Left ventricle myocardium superior (tissue), 1 donor: ENCODE measurements around the gene MAPT. TPM values are rescaled to one million over a fixed set of nuclear protein-coding genes. Genes with fewer than 3 reads are reported as not detected.
"Not testable (repeated sequence)": the region's sequence is repeated elsewhere in the genome, so short reads cannot be mapped to it uniquely, and the experiment has no call there.

Source experiments
- ATAC-seq: fragments of 200-7000 bp; cut with Tn5 transposase; one replicate; pipeline ENCODE4 v1.9.1; 2020; ENCODE audit warnings: mild to moderate bottlenecking, moderate library complexity
- DNase-seq: peaks from one replicate; pipeline ENCODE4 v3.0.0-alpha.2; 2020
- intact Hi-C: fragments of 100-400 bp; cut with micrococcal nuclease; formaldehyde crosslinking; loops from one replicate; pipeline ENCODE4 v1.11.0; 2022
- total RNA-seq: library from RNA; stranded (reverse); fragmentation: NEBNext Ultra II Directional; extraction: Animal tissue kit (Norgen Biotek cat#: 25700); gene quantifications from one replicate; pipeline ENCODE4 v1.2.1, GENCODE V29; 2021
- donor health status: DM: no; HTN: yes; CAD: no; lungs with severe emphysema.

MAPT gene
- total RNA-seq, 1 donor from 2014 or later, result 42.2 TPM

- DNase-seq (peak; percentile 33), ATAC-seq (peak; percentile 44)
Observed at GRCh38 chr17:45940826-45941225, 46.5 kb downstream of the MAPT start.

DNA sequence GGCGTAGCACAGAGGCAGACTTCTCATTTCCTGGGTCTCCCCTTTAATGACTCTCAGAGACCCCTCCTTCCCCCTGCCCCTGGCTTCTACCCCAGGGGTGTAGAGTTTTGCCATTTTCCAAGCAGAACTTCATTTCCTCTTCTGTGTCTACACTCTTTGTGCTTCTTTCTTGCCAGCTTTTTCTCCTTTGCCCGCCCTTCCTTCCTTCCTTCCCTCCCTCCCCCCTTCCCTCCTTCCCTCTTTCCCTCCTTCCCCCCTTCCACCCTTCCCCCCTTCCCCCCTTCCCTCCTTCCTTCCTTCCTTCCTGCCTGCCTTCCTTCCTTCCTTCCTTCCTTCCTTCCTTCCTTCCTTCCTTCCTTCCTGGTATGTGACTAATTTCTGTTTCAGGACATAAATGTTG lies 47.0 kb downstream of the MAPT start:
- DNase-seq (no peak), ATAC-seq (no peak)
- intact Hi-C loops, result loop anchor here (10.0 kb wide), 1 partner anchor 47 kb away; the partner anchor contains the start of gene MAPT

More at GRCh38 chr17:45940826-45941225, 46.5 kb downstream of the MAPT start:
- intact Hi-C loops, result loop anchor here (10.0 kb wide), 1 partner anchor 46 kb away; the partner anchor contains the start of gene MAPT

GRCh38 chr17:45942284-45942683 lies 47.9 kb downstream of the MAPT start:
- ATAC-seq, result peak; percentile 97
- DNase-seq, result peak; percentile 87
- intact Hi-C loops, result loop anchor here (10.0 kb wide), 1 partner anchor 47 kb away; the partner anchor contains the start of gene MAPT

DNA sequence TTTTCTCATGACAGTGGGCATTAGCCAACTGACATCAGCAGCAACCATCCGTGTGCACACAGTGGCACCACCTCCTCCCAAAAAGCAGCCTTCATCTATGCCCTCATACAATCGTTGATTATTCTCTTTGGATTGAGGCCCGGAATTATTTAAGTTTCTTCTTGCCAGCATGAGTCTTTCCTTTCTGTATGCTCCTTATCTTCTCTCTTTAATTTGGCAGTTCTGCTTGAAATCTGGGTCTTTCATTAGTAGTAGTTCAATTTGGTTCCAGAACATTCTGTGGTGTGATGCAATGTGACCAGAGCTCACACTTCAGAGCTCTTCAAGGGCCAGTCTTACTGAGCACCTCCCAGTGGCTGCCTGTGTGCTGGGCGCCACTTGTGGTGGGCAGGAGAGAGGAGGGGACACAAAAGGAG lies 52.5 kb downstream of the MAPT start:
- DNase-seq, result no peak
- intact Hi-C loops, result loop anchor here (10.0 kb wide), 1 partner anchor 52 kb away; the partner anchor contains the start of gene MAPT
- ATAC-seq, result no peak

- DNase-seq (no peak), ATAC-seq (peak; percentile 13)
- intact Hi-C loops, result loop anchor here (10.0 kb wide), 1 partner anchor 54 kb away; the partner anchor contains the start of gene MAPT
Observed at GRCh38 chr17:45948498-45948880, 54.1 kb downstream of the MAPT start.

GRCh38 chr17:45948881-45949624 lies 54.7 kb downstream of the MAPT start:
- peak; percentile 88 for DNase-seq
- intact Hi-C loops, result loop anchor here (10.0 kb wide), 1 partner anchor 54 kb away; the partner anchor contains the start of gene MAPT
- ATAC-seq, result peak; percentile 95

DNA sequence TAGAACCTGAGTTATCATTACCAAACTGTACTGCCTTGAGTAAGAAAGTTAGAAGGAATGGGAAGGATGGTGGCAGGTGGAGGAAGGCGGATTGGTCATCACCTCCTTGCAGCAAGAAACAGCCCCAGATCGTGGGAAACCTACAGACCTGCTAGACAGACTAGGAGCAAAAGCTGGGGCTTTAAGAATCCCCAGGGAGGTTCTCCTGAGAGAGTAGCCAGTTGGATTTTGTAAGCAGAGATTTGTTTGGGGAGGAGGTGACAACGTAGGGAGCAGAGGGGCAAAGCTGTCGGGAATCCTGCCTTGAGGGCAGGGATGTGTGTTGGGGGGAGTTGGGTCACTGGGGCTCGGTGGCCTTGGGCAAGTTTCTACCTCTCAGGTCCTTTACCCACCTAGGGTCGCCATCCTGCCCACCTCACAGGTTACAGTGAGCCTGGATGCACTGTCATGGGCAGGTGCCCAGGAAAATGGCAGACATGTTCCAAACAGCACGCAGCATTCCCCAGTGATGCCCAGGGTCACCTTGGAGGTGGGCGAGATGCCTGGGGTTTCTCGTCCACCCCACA lies 55.5 kb downstream of the MAPT start:
- DNase-seq (no peak), ATAC-seq (no peak)
- intact Hi-C loops, result loop anchor here (10.0 kb wide), 1 partner anchor 55 kb away; the partner anchor contains the start of gene MAPT

DNA sequence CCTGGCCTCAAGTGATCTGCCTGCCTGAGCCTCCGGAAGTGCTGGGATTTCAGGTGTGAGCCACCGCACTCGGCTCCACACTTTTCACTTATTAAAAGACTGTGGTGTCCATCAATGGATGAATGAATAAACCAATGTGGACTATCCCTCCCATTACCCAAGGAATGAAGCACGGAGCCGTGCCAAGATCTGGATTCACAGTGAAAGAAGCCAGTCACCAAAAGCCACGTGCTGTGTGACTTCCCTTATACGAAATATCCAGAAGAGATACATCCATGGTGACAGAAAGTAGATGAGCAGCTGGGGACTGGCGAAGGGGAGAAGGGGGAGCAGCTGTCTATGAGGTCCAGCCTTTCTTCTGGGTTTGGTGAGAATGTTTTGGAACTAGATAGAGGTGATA lies 56.5 kb downstream of the MAPT start:
- no peak for DNase-seq
- ATAC-seq, result no peak
- intact Hi-C loops, result no loop called here

- ATAC-seq (no peak), DNase-seq (no peak)
- intact Hi-C loops, result no loop called here
Observed at GRCh38 chr17:45951403-45951802, 57.0 kb downstream of the MAPT start.

DNA sequence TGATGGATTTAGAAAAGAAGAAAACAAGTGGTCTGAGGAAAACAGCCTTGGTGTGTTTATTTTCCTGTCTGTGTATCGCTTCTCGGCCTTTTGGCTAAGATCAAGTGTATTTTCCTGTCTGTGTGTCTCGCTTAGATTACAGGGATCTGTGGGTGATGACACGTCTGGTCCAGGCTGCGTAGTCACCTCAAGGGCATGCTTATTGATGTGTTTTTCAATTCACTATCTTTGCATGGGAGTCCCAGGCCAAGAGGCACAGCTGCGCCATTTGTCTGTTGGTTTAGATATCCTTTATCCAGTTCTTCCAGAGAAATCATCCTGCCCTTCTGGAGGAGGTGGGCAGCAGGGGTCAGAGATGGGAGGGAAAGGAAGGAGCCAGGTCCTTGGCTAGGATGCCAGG lies 57.6 kb downstream of the MAPT start:
- intact Hi-C loops, result no loop called here
- no peak for ATAC-seq
- DNase-seq, result no peak

GRCh38 chr17:45952814-45953320 lies 58.5 kb downstream of the MAPT start:
- ATAC-seq (no peak), DNase-seq (no peak)
- intact Hi-C loops, result no loop called here

- no peak for ATAC-seq
Observed at GRCh38 chr17:45953561-45953960, 59.2 kb downstream of the MAPT start.

GRCh38 chr17:45954914-45955313 lies 60.6 kb downstream of the MAPT start:
- ATAC-seq, result no peak
- intact Hi-C loops, result no loop called here

More at GRCh38 chr17:45953561-45953960, 59.2 kb downstream of the MAPT start:
- DNase-seq, result no peak
- intact Hi-C loops, result no loop called here

DNA sequence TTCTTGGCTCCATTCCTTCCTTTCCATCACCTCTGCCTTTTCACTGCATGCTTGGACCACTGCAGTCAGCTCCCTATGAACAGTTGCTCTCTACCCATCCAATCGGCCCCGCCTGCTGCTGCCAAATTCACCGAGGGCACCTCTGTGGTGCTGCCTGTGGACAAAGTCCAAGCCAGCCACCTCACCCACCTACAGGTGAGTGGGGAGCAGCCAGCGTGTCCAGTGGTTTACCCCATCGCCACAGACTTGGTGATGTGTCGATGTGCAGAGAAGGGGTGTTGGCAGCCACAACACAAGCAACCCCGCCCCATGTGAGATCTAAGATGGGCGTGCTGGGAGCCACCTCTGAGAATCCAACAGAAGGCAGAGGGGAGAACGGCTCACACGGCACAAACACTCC lies 61.0 kb downstream of the MAPT start:
- ATAC-seq, result no peak

More at GRCh38 chr17:45954914-45955313, 60.6 kb downstream of the MAPT start:
- no peak for DNase-seq

DNA sequence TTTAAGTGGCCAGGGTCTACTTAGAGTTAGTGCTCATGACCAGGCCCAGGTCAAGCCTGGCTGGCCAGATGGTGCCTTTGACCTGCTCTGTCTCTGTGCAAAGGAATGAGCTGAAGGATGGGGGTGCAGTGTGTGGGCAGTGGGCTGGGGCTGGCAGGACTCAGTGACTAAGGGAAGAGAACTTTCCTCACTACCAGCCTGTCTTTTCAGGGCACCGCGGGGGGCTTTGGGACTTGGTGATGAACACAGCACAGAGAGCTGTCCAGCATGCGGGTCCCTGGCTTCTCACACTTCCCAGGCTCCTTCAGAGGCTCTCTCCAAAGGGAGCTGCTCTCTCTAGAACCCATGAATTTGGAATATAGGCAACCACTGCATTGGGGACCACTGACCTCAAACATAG lies 61.7 kb downstream of the MAPT start:
- DNase-seq (no peak), ATAC-seq (no peak)
- intact Hi-C loops, result no loop called here

More for the DNA sequence above, 61.0 kb downstream of the MAPT start:
- intact Hi-C loops, result no loop called here
- DNase-seq, result no peak

DNA sequence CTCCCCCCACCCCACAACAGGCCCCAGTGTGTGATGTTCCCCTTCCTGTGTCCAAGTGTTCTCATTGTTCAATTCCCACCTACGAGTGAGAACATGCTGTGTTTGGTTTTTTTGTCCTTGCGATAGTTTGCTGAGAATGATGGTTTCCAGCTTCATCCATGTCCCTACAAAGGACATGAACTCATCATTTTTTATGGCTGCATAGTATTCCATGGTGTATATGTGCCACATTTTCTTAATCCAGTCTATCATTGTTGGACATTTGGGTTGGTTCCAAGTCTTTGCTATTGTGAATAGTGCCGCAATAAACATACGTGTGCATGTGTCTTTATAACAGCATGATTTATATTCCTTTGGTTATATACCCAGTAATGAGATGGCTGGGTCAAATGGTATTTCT lies 62.4 kb downstream of the MAPT start:
- intact Hi-C loops, result not testable (repeated sequence)

GRCh38 chr17:45958307-45958706 lies 64.0 kb downstream of the MAPT start:
- no peak for ATAC-seq
- intact Hi-C loops, result no loop called here
- no peak for DNase-seq

More for the DNA sequence above, 62.4 kb downstream of the MAPT start:
- ATAC-seq, DNase-seq: not testable (repeated sequence)

DNA sequence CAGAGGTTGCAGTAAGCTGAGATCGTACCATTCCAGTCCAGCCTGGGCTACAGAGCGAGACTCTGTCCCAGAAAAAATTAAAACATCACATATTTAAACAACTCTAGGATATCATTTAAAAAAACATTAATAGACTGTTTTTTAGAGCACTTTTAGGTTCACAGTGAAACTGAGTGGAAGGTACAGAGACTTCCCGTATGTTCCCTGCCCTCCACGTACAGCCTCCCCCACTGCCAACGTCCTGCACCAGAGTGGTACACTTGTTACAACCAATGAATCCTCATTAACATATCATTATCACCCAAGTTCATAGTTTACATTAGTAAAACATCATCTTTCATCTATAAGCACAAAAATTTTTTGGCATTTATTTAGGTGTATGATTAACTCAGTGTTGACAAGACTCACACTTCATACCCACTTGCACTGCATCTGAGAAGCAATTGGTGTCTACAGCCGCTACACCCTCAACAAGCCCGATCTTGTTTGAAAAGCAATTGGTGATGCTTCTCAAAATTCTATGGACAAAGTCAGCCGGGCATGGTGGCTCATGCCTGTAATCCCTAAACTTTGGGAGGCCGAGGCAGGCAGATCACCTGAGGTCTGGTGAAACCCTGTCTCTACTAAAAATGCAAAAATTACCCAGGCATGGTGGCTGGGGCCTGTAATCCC lies 64.8 kb downstream of the MAPT start:
- DNase-seq, result no peak
- ATAC-seq, result no peak
- intact Hi-C loops, result no loop called here

DNA sequence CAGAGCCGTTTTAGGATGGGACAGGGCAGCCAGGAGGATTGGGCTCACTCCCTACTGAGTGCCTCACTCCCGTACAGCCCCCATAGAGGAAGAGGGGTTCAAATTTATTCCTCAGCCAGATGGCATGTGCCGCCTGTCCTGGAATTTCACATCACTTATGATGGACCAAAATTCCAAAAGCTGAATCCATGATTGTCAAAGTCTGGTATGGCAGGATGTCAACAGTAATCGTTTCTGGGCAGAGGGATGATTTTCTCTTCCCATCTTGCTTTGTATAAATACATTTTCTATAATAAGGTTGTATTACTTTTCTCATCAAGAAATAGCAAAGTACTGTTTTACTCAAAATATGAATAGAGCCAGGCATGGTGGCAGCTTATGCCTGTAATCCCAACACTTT lies 66.0 kb downstream of the MAPT start:
- intact Hi-C loops, result no loop called here
- ATAC-seq (no peak), DNase-seq (no peak)

- DNase-seq, result no peak
- no peak for ATAC-seq
- intact Hi-C loops, result no loop called here
Observed at GRCh38 chr17:45961206-45961605, 66.9 kb downstream of the MAPT start.
